ENCODE results near the gene SPHK2. TPM values are rescaled to one million over a fixed set of nuclear protein-coding genes. Genes with fewer than 3 reads are reported as not detected.
"Not testable (repeated sequence)": the region's sequence is repeated elsewhere in the genome, so short reads cannot be mapped to it uniquely, and the experiment has no call there.

The SPHK2 gene
- total and polyA plus RNA-seq, 3 donors from 2014 or later: 31.2 to 47.6 (median 43.1) TPM

DNA sequence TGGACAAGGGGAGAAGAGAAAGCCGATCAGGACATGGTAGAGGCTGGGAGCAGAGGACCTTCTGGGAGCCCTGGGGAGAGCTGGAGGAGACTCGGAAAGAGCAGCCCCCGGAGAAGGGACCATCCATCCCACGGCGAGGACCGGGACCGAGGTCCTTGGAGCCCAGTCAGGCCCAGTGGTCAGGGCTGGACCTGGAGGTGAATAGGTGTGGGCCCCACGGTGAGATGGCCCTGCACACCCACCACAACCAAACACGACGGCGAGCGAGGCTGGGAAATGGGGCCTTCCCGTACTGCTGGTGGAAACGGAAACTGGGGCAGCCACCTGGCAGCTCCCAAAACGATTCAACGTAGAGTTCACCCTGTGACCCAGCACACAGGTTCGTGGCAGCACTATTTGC is 57.2 kb downstream of the SPHK2 start:
- H3K4me3 ChIP-seq: no peak overlapping the region
- H3K27me3 ChIP-seq: no peaks in the 10 kb centered on the region
- no peaks in the 10 kb centered on the region for H3K36me3 ChIP-seq (ENCODE audit: low read depth, missing control alignments)
- no peaks in the 10 kb centered on the region for H3K9me3 ChIP-seq
- TF ChIP-seq, protein P1, sequence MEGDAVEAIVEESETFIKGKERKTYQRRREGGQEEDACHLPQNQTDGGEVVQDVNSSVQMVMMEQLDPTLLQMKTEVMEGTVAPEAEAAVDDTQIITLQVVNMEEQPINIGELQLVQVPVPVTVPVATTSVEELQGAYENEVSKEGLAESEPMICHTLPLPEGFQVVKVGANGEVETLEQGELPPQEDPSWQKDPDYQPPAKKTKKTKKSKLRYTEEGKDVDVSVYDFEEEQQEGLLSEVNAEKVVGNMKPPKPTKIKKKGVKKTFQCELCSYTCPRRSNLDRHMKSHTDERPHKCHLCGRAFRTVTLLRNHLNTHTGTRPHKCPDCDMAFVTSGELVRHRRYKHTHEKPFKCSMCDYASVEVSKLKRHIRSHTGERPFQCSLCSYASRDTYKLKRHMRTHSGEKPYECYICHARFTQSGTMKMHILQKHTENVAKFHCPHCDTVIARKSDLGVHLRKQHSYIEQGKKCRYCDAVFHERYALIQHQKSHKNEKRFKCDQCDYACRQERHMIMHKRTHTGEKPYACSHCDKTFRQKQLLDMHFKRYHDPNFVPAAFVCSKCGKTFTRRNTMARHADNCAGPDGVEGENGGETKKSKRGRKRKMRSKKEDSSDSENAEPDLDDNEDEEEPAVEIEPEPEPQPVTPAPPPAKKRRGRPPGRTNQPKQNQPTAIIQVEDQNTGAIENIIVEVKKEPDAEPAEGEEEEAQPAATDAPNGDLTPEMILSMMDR (IDR thresholded peaks at IDR 0.05): no peak
- no peak for TF ChIP-seq POLR2A (IDR thresholded peaks at IDR 0.05)
- no peak overlapping the region for H3K27ac ChIP-seq
- intact Hi-C loops (cut with DNase I; ENCODE audit: low total_unique reads): no loop called here
- peaks cover 11% of the 10 kb centered on the region for H3K4me1 ChIP-seq
- 90 to 92% methylated on average over 17 of the region's 17 CpGs for WGBS, 2 donors
- no peak for DNase-seq

DNA sequence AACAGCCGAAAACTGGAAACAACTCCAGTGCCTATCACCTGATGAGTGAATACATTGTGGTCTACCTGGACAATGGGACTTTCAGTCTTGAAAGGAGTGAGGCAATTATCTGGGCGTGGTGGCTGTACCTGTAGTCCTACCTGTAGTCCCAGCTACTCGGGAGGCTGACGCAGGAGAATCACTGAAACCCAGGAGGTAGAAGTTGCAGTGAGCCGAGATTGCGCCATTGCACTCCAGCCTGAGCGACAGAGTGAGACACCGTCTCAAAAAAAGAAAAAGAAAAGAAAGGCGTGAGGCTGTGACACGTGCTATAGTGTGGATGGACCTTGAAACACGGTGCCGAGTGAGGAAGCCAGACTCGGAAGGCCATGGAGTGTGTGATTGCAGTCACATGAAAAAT is 57.6 kb downstream of the SPHK2 start:
- H3K4me1 ChIP-seq: peaks cover 11% of the 10 kb centered on the region
- no peak overlapping the region for H3K27ac ChIP-seq
- no peak overlapping the region for H3K4me3 ChIP-seq
- H3K36me3 ChIP-seq (ENCODE audit: low read depth, missing control alignments): no peaks in the 10 kb centered on the region
- no peaks in the 10 kb centered on the region for H3K9me3 ChIP-seq
- no peaks in the 10 kb centered on the region for H3K27me3 ChIP-seq
- intact Hi-C loops (cut with DNase I; ENCODE audit: low total_unique reads): no loop called here
- DNase-seq: no peak
- WGBS, 2 donors: 89 to 91% methylated on average over 13 of the region's 13 CpGs
- TF ChIP-seq, protein P1 (IDR thresholded peaks at IDR 0.05): no peak
- TF ChIP-seq POLR2A (IDR thresholded peaks at IDR 0.05): no peak

DNA sequence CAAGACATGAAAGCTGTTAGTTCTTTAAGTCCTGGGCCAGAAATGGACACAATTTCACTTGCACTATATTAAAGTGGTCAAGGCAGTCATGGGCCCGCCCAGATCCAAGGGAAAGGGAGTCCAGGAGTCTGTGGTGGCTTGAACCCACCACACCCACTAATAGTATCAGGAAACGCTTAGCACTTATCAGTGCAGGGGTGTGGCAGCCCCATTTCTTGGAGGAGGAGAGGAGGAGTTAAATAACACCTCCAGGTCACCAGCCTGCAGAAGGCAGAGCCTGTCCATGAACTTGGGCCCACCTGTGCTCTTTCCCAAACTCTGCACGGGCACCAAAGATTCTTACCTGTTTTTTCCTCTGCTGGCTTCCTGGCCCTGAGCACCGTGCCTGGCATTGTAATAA is 58.9 kb downstream of the SPHK2 start:
- 72 to 74% methylated on average over 4 of the region's 4 CpGs for WGBS, 2 donors
- intact Hi-C loops (cut with DNase I; ENCODE audit: low total_unique reads): no loop called here
- Histone ChIP-seq H3K9me3 (no peaks in the 10 kb centered on the region), H3K27me3 (no peaks in the 10 kb centered on the region), H3K4me1 (peaks cover 11% of the 10 kb centered on the region), H3K36me3 (ENCODE audit: low read depth, missing control alignments) (no peaks in the 10 kb centered on the region), H3K27ac (no peak overlapping the region), H3K4me3 (no peak overlapping the region)
- DNase-seq: no peak
- TF ChIP-seq, protein P1 (IDR thresholded peaks at IDR 0.05): no peak
- no peak for TF ChIP-seq POLR2A (IDR thresholded peaks at IDR 0.05)

DNA sequence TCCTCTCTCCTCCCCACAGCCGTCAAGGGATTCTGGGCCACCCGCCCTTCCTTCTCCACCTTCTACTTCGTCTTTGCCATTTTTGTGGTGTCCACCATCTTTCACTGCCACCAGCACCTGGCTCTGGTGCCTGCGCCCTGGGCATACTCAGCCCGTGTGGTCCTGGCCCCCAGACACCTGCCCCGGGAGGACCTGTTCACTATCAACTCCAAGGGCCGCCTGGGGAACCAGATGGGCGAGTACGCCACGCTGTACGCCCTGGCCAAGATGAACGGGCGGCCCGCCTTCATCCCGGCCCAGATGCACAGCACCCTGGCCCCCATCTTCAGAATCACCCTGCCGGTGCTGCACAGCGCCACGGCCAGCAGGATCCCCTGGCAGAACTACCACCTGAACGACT is 60.7 kb downstream of the SPHK2 start:
- 94 to 96% methylated on average over 14 to 19 of the region's 19 CpGs for WGBS, 2 donors
- H3K27me3 ChIP-seq; H3K9me3 ChIP-seq; H3K4me3 ChIP-seq; H3K36me3 ChIP-seq (ENCODE audit: low read depth, missing control alignments); DNase-seq; intact Hi-C loops (cut with DNase I; ENCODE audit: low total_unique reads); H3K4me1 ChIP-seq; H3K27ac ChIP-seq: not testable (repeated sequence)

Other genes starting within 250 kb of the SPHK2 start
- gene KDELR1, start 228.0 kb upstream of the SPHK2 start, total RNA-seq: 100 to 1,000 TPM; 149 to 155 TPM
- gene KDELR1, start 228.0 kb upstream of the SPHK2 start, polyA plus RNA-seq (ENCODE audit: insufficient read depth, low read depth, low replicate concordance): 187 TPM
- 1 to 10 TPM; 2.4 to 2.7 TPM for gene GRIN2D, start 225.8 kb upstream of the SPHK2 start, total RNA-seq
- gene GRIN2D, start 225.8 kb upstream of the SPHK2 start, polyA plus RNA-seq (ENCODE audit: insufficient read depth, low read depth, low replicate concordance): 1.4 TPM
- gene GRWD1, start 173.5 kb upstream of the SPHK2 start, total RNA-seq: 10 to 100 TPM; 32.8 to 35.2 TPM
- gene GRWD1, start 173.5 kb upstream of the SPHK2 start, polyA plus RNA-seq (ENCODE audit: insufficient read depth, low read depth, low replicate concordance): 17.8 TPM
- 1 to 10 TPM; 1.6 to 2.2 TPM for gene KCNJ14, start 163.9 kb upstream of the SPHK2 start, total RNA-seq
- gene KCNJ14, start 163.9 kb upstream of the SPHK2 start, polyA plus RNA-seq (ENCODE audit: insufficient read depth, low read depth, low replicate concordance): 0.66 TPM
- 100 to 1,000 TPM in 1 of 2 donors, 10 to 100 TPM in 1; 92.7 to 123 TPM for gene CYTH2, start 150.1 kb upstream of the SPHK2 start, total RNA-seq
- gene CYTH2, start 150.1 kb upstream of the SPHK2 start, polyA plus RNA-seq (ENCODE audit: insufficient read depth, low read depth, low replicate concordance): 132 TPM
- 1 to 10 TPM in 1 of 2 donors, under 1 TPM in 1; 0.62 to 1.7 TPM for gene LMTK3, start 107.7 kb upstream of the SPHK2 start, total RNA-seq
- gene LMTK3, start 107.7 kb upstream of the SPHK2 start, polyA plus RNA-seq (ENCODE audit: insufficient read depth, low read depth, low replicate concordance): 0.96 TPM
- 1 to 10 TPM; 1.1 to 1.4 TPM for gene SULT2B1, start 67.3 kb upstream of the SPHK2 start, total RNA-seq
- gene SULT2B1, start 67.3 kb upstream of the SPHK2 start, polyA plus RNA-seq (ENCODE audit: insufficient read depth, low read depth, low replicate concordance): 1.0 TPM
- 100 to 1,000 TPM in 1 of 2 donors, 10 to 100 TPM in 1; 72.6 to 147 TPM for gene SPACA4, start 12.8 kb upstream of the SPHK2 start, total RNA-seq
- gene SPACA4, start 12.8 kb upstream of the SPHK2 start, polyA plus RNA-seq (ENCODE audit: insufficient read depth, low read depth, low replicate concordance): 145 TPM
- 1 to 10 TPM in 1 of 2 donors, under 1 TPM in 1; 0.99 to 1.6 TPM for gene FAM83E, start 4.4 kb upstream of the SPHK2 start, total RNA-seq
- gene FAM83E, start 4.4 kb upstream of the SPHK2 start, polyA plus RNA-seq (ENCODE audit: insufficient read depth, low read depth, low replicate concordance): 2.2 TPM
- 1,000 to 10,000 TPM; 1,047 to 1,537 TPM for gene RPL18, start 328 bp upstream of the SPHK2 start, total RNA-seq
- 1,050 TPM for gene RPL18, start 328 bp upstream of the SPHK2 start, polyA plus RNA-seq (ENCODE audit: insufficient read depth, low read depth, low replicate concordance)
- gene DBP, start 17.9 kb downstream of the SPHK2 start, total RNA-seq: 10 to 100 TPM; 48.9 to 51.0 TPM
- gene DBP, start 17.9 kb downstream of the SPHK2 start, polyA plus RNA-seq (ENCODE audit: insufficient read depth, low read depth, low replicate concordance): 30.4 TPM
- 1 to 10 TPM; 6.3 to 6.8 TPM for gene CA11, start 26.7 kb downstream of the SPHK2 start, total RNA-seq
- gene CA11, start 26.7 kb downstream of the SPHK2 start, polyA plus RNA-seq (ENCODE audit: insufficient read depth, low read depth, low replicate concordance): 20.0 TPM
- 1 to 10 TPM; 1.6 to 4.3 TPM for gene NTN5, start 53.5 kb downstream of the SPHK2 start, total RNA-seq
- gene NTN5, start 53.5 kb downstream of the SPHK2 start, polyA plus RNA-seq (ENCODE audit: insufficient read depth, low read depth, low replicate concordance): 0.87 TPM
- under 1 TPM; 0.12 to 0.47 TPM for gene FUT2, start 76.5 kb downstream of the SPHK2 start, total RNA-seq
- 0.20 TPM for gene FUT2, start 76.5 kb downstream of the SPHK2 start, polyA plus RNA-seq (ENCODE audit: insufficient read depth, low read depth, low replicate concordance)
- 10 to 100 TPM; 21.8 TPM for gene MAMSTR, start 100.2 kb downstream of the SPHK2 start, total RNA-seq
- 15.0 TPM for gene MAMSTR, start 100.2 kb downstream of the SPHK2 start, polyA plus RNA-seq (ENCODE audit: insufficient read depth, low read depth, low replicate concordance)
- gene RASIP1, start 121.1 kb downstream of the SPHK2 start, total RNA-seq: 10 to 100 TPM; 11.2 to 21.4 TPM
- 8.8 TPM for gene RASIP1, start 121.1 kb downstream of the SPHK2 start, polyA plus RNA-seq (ENCODE audit: insufficient read depth, low read depth, low replicate concordance)
- 10 to 100 TPM; 10.5 to 28.9 TPM for gene IZUMO1, start 127.4 kb downstream of the SPHK2 start, total RNA-seq
- gene IZUMO1, start 127.4 kb downstream of the SPHK2 start, polyA plus RNA-seq (ENCODE audit: insufficient read depth, low read depth, low replicate concordance): 32.8 TPM
- gene FUT1, start 133.1 kb downstream of the SPHK2 start, total RNA-seq: 1 to 10 TPM; 2.0 to 3.6 TPM
- 5.1 TPM for gene FUT1, start 133.1 kb downstream of the SPHK2 start, polyA plus RNA-seq (ENCODE audit: insufficient read depth, low read depth, low replicate concordance)
- gene FGF21, start 136.0 kb downstream of the SPHK2 start, total RNA-seq: not detected
- not detected for gene FGF21, start 136.0 kb downstream of the SPHK2 start, polyA plus RNA-seq (ENCODE audit: insufficient read depth, low read depth, low replicate concordance)
- 10 to 100 TPM; 58.5 to 67.4 TPM for gene BCAT2, start 191.5 kb downstream of the SPHK2 start, total RNA-seq
- 38.0 TPM for gene BCAT2, start 191.5 kb downstream of the SPHK2 start, polyA plus RNA-seq (ENCODE audit: insufficient read depth, low read depth, low replicate concordance)
- gene HSD17B14, start 217.0 kb downstream of the SPHK2 start, total RNA-seq: 10 to 100 TPM in 1 of 2 donors, 1 to 10 TPM in 1; 5.6 to 11.9 TPM
- 8.8 TPM for gene HSD17B14, start 217.0 kb downstream of the SPHK2 start, polyA plus RNA-seq (ENCODE audit: insufficient read depth, low read depth, low replicate concordance)
- 10 to 100 TPM; 12.8 to 22.3 TPM for gene PLEKHA4, start 249.1 kb downstream of the SPHK2 start, total RNA-seq
- 19.9 TPM for gene PLEKHA4, start 249.1 kb downstream of the SPHK2 start, polyA plus RNA-seq (ENCODE audit: insufficient read depth, low read depth, low replicate concordance)